GM12864 (cell line): Measurements from ENCODE around the gene FMN1.

Source experiments
- DNase-seq: peaks from one replicate; pipeline ENCODE4 v3.0.0-alpha.2; 2011; ENCODE audit warnings: low read depth
- H3K4me3 ChIP-seq: 2 replicates; pipeline ENCODE4 v1.5.1; 2011; ENCODE audit warnings: mild to moderate bottlenecking, low read depth, low read length, control low read depth
- TF ChIP-seq, protein P1 (sequence below): IDR thresholded peaks from 2 replicates; pipeline ENCODE4 v1.5.1; 2011; ENCODE audit warnings: low read depth, mild to moderate bottlenecking, moderate library complexity, low read length, control low read depth, inconsistent platforms; ENCODE audit errors: missing control alignments

FMN1 gene

DNA sequence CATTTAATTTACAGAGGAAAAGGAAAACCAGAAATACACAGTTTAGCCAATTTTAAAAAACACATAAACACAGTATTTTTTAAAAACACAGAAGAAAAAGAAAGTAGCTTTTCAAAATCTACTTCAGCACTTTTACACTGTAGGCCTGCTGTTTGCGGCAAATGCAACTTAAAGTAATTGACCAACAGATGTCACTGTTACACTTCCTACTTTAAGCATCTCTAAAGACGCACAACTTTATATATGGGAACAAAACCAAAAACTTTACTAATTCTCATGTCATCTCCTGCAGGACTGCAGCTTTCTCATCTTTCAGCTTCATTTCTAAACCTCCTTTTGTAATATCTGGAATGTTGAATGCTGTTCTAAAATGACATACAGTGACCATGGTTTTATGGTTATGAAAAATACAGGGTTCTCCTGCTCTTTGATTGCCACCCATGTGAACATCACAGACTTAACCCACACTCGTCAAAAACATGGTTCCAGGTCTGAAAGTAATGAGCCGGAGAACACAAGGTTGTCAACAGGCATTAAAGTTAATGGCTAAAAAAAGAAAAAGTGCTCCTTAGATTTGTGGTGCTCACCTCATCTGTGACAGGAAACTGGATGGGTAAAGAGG lies 107.9 kb downstream of the FMN1 start:
- peak; percentile 15 for DNase-seq
- TF ChIP-seq, protein P1, sequence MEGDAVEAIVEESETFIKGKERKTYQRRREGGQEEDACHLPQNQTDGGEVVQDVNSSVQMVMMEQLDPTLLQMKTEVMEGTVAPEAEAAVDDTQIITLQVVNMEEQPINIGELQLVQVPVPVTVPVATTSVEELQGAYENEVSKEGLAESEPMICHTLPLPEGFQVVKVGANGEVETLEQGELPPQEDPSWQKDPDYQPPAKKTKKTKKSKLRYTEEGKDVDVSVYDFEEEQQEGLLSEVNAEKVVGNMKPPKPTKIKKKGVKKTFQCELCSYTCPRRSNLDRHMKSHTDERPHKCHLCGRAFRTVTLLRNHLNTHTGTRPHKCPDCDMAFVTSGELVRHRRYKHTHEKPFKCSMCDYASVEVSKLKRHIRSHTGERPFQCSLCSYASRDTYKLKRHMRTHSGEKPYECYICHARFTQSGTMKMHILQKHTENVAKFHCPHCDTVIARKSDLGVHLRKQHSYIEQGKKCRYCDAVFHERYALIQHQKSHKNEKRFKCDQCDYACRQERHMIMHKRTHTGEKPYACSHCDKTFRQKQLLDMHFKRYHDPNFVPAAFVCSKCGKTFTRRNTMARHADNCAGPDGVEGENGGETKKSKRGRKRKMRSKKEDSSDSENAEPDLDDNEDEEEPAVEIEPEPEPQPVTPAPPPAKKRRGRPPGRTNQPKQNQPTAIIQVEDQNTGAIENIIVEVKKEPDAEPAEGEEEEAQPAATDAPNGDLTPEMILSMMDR = peak; percentile 39
- no peak overlapping the region for H3K4me3 ChIP-seq

DNA sequence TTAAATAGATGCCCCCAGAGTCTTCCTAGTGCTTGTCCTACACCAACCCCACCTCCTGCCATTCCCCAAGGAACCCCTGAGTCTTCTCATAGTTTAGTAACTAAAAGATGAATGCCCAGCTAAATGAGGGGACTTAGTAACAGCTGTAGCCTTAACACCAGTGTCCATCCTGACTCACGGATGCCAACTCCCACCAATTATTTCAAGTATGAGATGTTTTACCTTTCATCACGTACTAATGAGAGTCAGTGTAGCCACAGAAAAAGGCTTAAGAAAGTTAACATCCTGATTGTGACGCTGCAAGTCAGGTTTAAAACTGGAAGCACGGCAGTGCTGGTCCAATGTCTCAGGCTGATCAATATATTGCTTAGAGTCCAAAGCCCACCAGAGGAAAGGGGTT lies 109.9 kb downstream of the FMN1 start:
- TF ChIP-seq, protein P1 = no peak
- H3K4me3 ChIP-seq = no peak overlapping the region
- no peak for DNase-seq

DNA sequence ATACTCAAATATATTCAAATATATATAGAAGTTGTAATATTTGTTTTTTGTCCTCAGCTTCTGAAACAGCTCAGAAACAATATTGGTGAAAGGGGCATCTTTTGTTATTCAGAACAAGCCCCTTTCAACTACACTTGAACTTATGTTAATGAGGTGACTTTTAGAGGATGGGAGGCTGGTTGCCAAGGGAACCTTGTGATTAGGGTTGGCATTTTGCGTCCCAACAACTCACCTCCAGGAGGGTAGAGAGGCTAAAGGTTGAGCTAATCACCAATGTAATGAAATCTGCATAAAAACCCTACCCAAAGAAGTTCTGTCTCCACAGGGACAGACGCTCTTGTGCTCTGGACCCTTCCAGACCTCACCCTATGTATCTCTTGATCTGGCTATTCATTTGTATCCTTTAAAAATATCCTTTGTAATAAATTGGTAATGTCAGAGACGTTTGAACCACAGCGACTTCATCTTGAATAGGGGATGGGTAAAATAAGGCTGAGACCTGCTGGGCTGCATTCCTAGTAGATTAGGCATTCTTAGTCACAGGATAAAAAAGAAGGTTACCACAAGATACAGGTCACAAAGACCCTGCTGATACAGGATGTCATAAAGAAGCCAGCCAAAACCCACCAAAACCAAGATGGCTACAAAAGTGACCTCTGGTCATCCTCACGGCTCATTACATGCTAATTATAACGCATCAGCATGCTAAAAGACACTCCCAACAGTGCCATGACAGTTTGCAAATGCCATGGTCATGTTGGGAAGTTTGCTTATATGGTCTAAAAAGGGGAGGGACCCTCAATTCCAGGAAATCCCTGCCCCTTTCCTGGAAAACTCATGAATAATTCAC lies 111.1 kb downstream of the FMN1 start:
- no peak for DNase-seq
- H3K4me3 ChIP-seq = no peak overlapping the region

DNA sequence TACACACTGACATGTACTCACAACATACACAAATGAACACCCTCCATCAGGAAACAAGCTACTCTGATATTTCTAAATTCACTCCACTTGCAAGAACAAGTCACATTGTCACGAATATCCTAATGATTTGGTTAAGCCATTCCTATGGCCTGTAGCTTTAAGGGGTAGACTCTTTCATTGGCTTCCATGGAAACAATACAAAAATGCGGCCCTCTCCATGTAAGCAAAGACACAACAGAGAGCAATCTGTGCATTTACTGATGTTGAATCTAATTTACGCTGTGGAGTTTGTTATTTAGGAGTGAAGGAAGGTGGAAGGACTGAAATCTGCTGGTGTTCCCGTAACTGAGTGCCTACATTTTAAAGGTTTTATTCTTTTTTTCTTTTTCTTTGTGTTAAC lies 114.5 kb downstream of the FMN1 start:
- TF ChIP-seq, protein P1 = no peak
- H3K4me3 ChIP-seq = no peak overlapping the region
- DNase-seq = no peak

More for the DNA sequence above, 111.1 kb downstream of the FMN1 start:
- TF ChIP-seq, protein P1 = no peak

DNA sequence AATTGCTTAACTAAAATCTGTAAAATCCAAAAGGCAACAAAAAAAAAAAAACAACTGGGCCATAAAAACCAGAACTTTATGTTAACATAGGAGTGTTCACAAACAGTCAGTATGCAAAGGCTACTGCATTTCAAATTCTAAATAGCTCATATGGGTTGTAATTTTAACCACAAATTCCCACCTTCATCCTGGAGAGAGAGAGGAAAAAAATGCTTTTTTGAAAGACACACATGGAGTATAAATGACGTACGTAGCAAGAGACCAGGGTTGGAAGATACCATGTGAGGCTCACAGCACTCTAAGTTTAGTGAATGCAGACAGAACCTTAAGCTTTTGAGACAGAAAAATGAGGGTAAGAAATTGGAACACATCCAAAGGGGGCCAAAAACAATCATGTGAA lies 115.9 kb downstream of the FMN1 start:
- no peak for DNase-seq
- no peak overlapping the region for H3K4me3 ChIP-seq
- TF ChIP-seq, protein P1 = no peak

DNA sequence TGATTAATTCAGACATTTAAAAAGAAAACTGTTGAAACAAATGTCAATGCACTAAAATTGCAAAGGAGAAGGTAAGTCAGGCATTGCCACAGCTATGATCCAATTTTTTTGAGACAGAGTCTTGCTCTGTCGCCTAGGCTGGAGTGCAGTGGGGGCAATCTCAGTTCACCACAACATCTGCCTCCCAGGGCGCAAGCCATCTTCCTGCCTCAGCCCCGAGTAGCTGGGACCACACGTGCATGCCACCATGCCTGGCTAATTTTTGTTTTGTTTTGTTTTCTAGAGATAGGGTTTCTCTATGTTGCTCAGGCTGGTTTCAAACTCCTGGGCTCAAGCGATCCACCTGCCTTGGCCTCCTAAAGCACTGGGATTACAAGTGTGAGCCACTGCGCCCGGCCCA lies 117.6 kb downstream of the FMN1 start:
- DNase-seq = no peak
- no peak overlapping the region for H3K4me3 ChIP-seq
- TF ChIP-seq, protein P1 = no peak

DNA sequence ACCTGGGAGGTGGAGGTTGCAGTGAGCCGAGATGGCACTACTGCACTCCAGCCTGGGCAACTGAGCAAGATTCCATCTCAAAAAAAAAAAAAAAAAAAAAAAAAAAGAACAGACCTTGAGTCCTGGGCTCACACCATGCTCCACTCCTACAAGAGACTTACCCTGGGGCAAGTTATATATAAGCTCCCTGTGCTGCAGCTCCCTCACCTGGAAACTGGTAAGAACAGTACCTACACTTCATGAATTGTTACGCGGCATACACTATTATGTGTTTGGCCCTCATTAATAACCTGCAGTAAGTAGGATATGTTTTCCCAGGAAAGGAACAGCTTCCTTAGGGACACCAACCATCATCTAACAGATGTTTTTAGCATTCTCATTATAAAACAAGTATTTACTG lies 119.6 kb downstream of the FMN1 start:
- H3K4me3 ChIP-seq = no peak overlapping the region
- TF ChIP-seq, protein P1 = no peak
- DNase-seq = no peak
